ENCODE results near the gene PPM1B. TPM values are rescaled to one million over a fixed set of nuclear protein-coding genes. Genes with fewer than 3 reads are reported as not detected.

Gene PPM1B
- total RNA-seq, 1 experiment from 2014 or later, result 49.1 TPM

- no peak overlapping the region for H3K27ac Mint-ChIP-seq (ENCODE audit: low read depth, unreplicated experiment)
Observed at GRCh38 chr2:44191739-44192138, 23.1 kb downstream of the PPM1B start.

GRCh38 chr2:44192646-44193045 lies 24.0 kb downstream of the PPM1B start:
- Mint-ChIP-seq H3K36me3 (ENCODE audit: insufficient read depth, unreplicated experiment) (peaks cover 9% of the 10 kb centered on the region), H3K4me1 (ENCODE audit: insufficient read depth, unreplicated experiment) (peaks cover 14% of the 10 kb centered on the region), H3K9me3 (ENCODE audit: unreplicated experiment) (no peaks in the 10 kb centered on the region), H3K27me3 (ENCODE audit: insufficient read depth, unreplicated experiment) (no peaks in the 10 kb centered on the region), H3K4me3 (ENCODE audit: unreplicated experiment) (no peak overlapping the region), H3K27ac (ENCODE audit: low read depth, unreplicated experiment) (no peak overlapping the region)
- no peak for TF ChIP-seq CTCF (IDR thresholded peaks at IDR 0.05; ENCODE audit: unreplicated experiment)
- CTCF ChIA-PET, result no interaction called here
- DNase-seq (ENCODE audit: unreplicated experiment), result no peak
- POLR2A ChIA-PET, result no interaction called here
- intact Hi-C loops (cut with micrococcal nuclease), result no loop called here
- BruUV-seq (replicated peaks), result no TSS peak

More at GRCh38 chr2:44191739-44192138, 23.1 kb downstream of the PPM1B start:
- CTCF ChIA-PET, result interaction anchor here (0.7 to 0.9 kb wide), 3 partner anchors 44 to 106 kb away, joined by 4 to 7 read pairs (median 5); no protein-coding TSS in a partner anchor
- no peaks in the 10 kb centered on the region for H3K27me3 Mint-ChIP-seq (ENCODE audit: insufficient read depth, unreplicated experiment)
- DNase-seq (ENCODE audit: unreplicated experiment), result no peak
- intact Hi-C loops (cut with micrococcal nuclease), result no loop called here
- no peaks in the 10 kb centered on the region for H3K9me3 Mint-ChIP-seq (ENCODE audit: unreplicated experiment)
- H3K4me1 Mint-ChIP-seq (ENCODE audit: insufficient read depth, unreplicated experiment), result peaks cover 18% of the 10 kb centered on the region
- BruUV-seq (replicated peaks), result no TSS peak
- H3K36me3 Mint-ChIP-seq (ENCODE audit: insufficient read depth, unreplicated experiment), result peaks cover 9% of the 10 kb centered on the region
- no peak for TF ChIP-seq CTCF (IDR thresholded peaks at IDR 0.05; ENCODE audit: unreplicated experiment)
- POLR2A ChIA-PET, result interaction anchor here (0.7 kb wide), 2 partner anchors 11 to 1772 kb away, joined by 3 to 5 read pairs; no protein-coding TSS in a partner anchor
- no peak overlapping the region for H3K4me3 Mint-ChIP-seq (ENCODE audit: unreplicated experiment)

GRCh38 chr2:44195714-44196113 lies 27.0 kb downstream of the PPM1B start:
- POLR2A ChIA-PET, result interaction anchor here (0.6 to 1.5 kb wide), 2 partner anchors 10 to 46 kb away, joined by 3 read pairs; no protein-coding TSS in a partner anchor
- no peak overlapping the region for H3K27ac Mint-ChIP-seq (ENCODE audit: low read depth, unreplicated experiment)

GRCh38 chr2:44197816-44198215 lies 29.1 kb downstream of the PPM1B start:
- Mint-ChIP-seq H3K27ac (ENCODE audit: low read depth, unreplicated experiment) (no peak overlapping the region), H3K4me1 (ENCODE audit: insufficient read depth, unreplicated experiment) (peaks cover 13% of the 10 kb centered on the region), H3K27me3 (ENCODE audit: insufficient read depth, unreplicated experiment) (no peaks in the 10 kb centered on the region), H3K9me3 (ENCODE audit: unreplicated experiment) (no peaks in the 10 kb centered on the region), H3K4me3 (ENCODE audit: unreplicated experiment) (no peak overlapping the region), H3K36me3 (ENCODE audit: insufficient read depth, unreplicated experiment) (peaks cover 6% of the 10 kb centered on the region)
- no peak for TF ChIP-seq CTCF (IDR thresholded peaks at IDR 0.05; ENCODE audit: unreplicated experiment)
- DNase-seq (ENCODE audit: unreplicated experiment), result no peak
- BruUV-seq (replicated peaks), result no TSS peak
- POLR2A ChIA-PET, result no interaction called here
- CTCF ChIA-PET, result no interaction called here
- intact Hi-C loops (cut with micrococcal nuclease), result no loop called here

More at GRCh38 chr2:44195714-44196113, 27.0 kb downstream of the PPM1B start:
- CTCF ChIA-PET, result interaction anchor here (0.7 kb wide), 1 partner anchor 14 kb away, joined by 3 read pairs; no protein-coding TSS in a partner anchor
- no peak overlapping the region for H3K4me3 Mint-ChIP-seq (ENCODE audit: unreplicated experiment)
- no peak for DNase-seq (ENCODE audit: unreplicated experiment)
- H3K36me3 Mint-ChIP-seq (ENCODE audit: insufficient read depth, unreplicated experiment), result peaks cover 9% of the 10 kb centered on the region
- H3K4me1 Mint-ChIP-seq (ENCODE audit: insufficient read depth, unreplicated experiment), result peaks cover 14% of the 10 kb centered on the region
- no peaks in the 10 kb centered on the region for H3K27me3 Mint-ChIP-seq (ENCODE audit: insufficient read depth, unreplicated experiment)
- intact Hi-C loops (cut with micrococcal nuclease), result no loop called here
- BruUV-seq (replicated peaks), result no TSS peak
- no peak for TF ChIP-seq CTCF (IDR thresholded peaks at IDR 0.05; ENCODE audit: unreplicated experiment)
- H3K9me3 Mint-ChIP-seq (ENCODE audit: unreplicated experiment), result no peaks in the 10 kb centered on the region

All from MCF 10A (cell line).